Neural cell (in vitro differentiated cells): ENCODE results near the gene TFCP2L1. TPM values are rescaled to one million over a fixed set of nuclear protein-coding genes. Genes with fewer than 3 reads are reported as not detected.

ENCODE experiments used
- H2AFZ ChIP-seq: fragments of 200-600, 300-800 bp; sonication (generic), shearing (Covaris generic); 2 replicates; pipeline ENCODE4 v1.6.0; 2014; ENCODE audit warnings: low read depth, mild to moderate bottlenecking, antibody characterized with exemption, low read length, moderate library complexity
- H3F3A ChIP-seq: fragments of 200-600 bp; shearing (Covaris generic); 2 replicates; pipeline ENCODE4 v1.6.1; 2016; ENCODE audit warnings: mild to moderate bottlenecking, moderate library complexity, mixed read lengths, antibody characterized with exemption, low read length; ENCODE audit not compliant: insufficient read depth, poor library complexity, severe bottlenecking
- H3K27ac ChIP-seq: fragments of 200-600, 300-800 bp; sonication (generic), shearing (Covaris generic); 2 replicates; pipeline ENCODE4 v1.5.1; 2014; ENCODE audit warnings: mild to moderate bottlenecking, low read length, moderate library complexity
- H3K27me3 ChIP-seq: fragments of 300-800, 200-600 bp; sonication (generic), shearing (Covaris generic); 2 replicates; pipeline ENCODE4 v1.6.0; 2014; ENCODE audit warnings: mild to moderate bottlenecking, low read depth, low read length, moderate library complexity; ENCODE audit not compliant: insufficient read depth
- H3K36me3 ChIP-seq: fragments of 300-800, 200-600 bp; sonication (generic), shearing (Covaris generic); 2 replicates; pipeline ENCODE4 v1.5.1; 2014; ENCODE audit warnings: mild to moderate bottlenecking, antibody characterized with exemption, low read length, moderate library complexity; ENCODE audit not compliant: insufficient read depth
- H3K4me2 ChIP-seq: fragments of 300-800, 200-600 bp; sonication (generic), shearing (Covaris generic); 2 replicates; pipeline ENCODE4 v1.6.0; 2014; ENCODE audit warnings: mild to moderate bottlenecking, low read length
- H3K4me3 ChIP-seq: fragments of 300-800, 200-600 bp; sonication (generic), shearing (Covaris generic); 2 replicates; pipeline ENCODE4 v1.5.1; 2014; ENCODE audit warnings: mild to moderate bottlenecking, low read length, moderate library complexity
- H3K79me2 ChIP-seq: fragments of 200-600 bp; shearing (Covaris generic); replicated peaks from 2 replicates; pipeline ENCODE4 v1.6.0; 2014; ENCODE audit warnings: mild to moderate bottlenecking, low read length, moderate library complexity; ENCODE audit not compliant: insufficient read depth
- H3K9ac ChIP-seq: fragments of 300-800, 200-600 bp; sonication (generic), shearing (Covaris generic); 2 replicates; pipeline ENCODE4 v1.6.1; 2016; ENCODE audit warnings: mild to moderate bottlenecking, low read length, mixed read lengths
- H3K9me2 ChIP-seq: fragments of 200-600 bp; shearing (Covaris generic); 2 replicates; pipeline ENCODE4 v1.6.1; 2016; ENCODE audit warnings: mild to moderate bottlenecking, low read length, mixed read lengths; ENCODE audit not compliant: insufficient read depth
- H3K9me3 ChIP-seq: fragments of 200-600, 300-800 bp; sonication (generic), shearing (Covaris generic); 2 replicates; pipeline ENCODE4 v1.6.1; 2016; ENCODE audit warnings: mild to moderate bottlenecking, mixed run types, low read length, moderate library complexity, mixed read lengths
- H4K20me1 ChIP-seq: fragments of 200-600 bp; shearing (Covaris generic); 2 replicates; pipeline ENCODE4 v1.6.1; 2016; ENCODE audit warnings: mild to moderate bottlenecking, mixed run types; ENCODE audit not compliant: insufficient read depth
- EP300 ChIP-seq: fragments of 450-650 bp; conservative IDR thresholded peaks from 2 replicates; pipeline ENCODE4 v1.6.1; 2014; ENCODE audit warnings: antibody characterized with exemption, mild to moderate bottlenecking, moderate library complexity; ENCODE audit not compliant: poor library complexity, severe bottlenecking
- EZH2 ChIP-seq: fragments of 200-600, 300-800 bp; shearing (Covaris generic), sonication (generic); IDR thresholded peaks from 2 replicates; pipeline ENCODE4 v1.6.1; 2014; ENCODE audit warnings: antibody characterized with exemption, low read length, borderline replicate concordance, mild to moderate bottlenecking; ENCODE audit not compliant: insufficient read depth, poor library complexity, severe bottlenecking
- MXI1 ChIP-seq: fragments of 450-650 bp; conservative IDR thresholded peaks from 2 replicates; pipeline ENCODE4 v1.6.1; 2014; ENCODE audit warnings: antibody characterized with exemption, mild to moderate bottlenecking; ENCODE audit not compliant: poor library complexity, severe bottlenecking
- POLR2AphosphoS5 ChIP-seq: IDR thresholded peaks from 2 replicates; pipeline ENCODE4 v1.6.1; 2012
- RAD21 ChIP-seq: fragments of 450-650 bp; conservative IDR thresholded peaks from 2 replicates; pipeline ENCODE4 v1.6.1; 2014; ENCODE audit warnings: antibody characterized with exemption, mild to moderate bottlenecking, moderate library complexity
- SMC3 ChIP-seq: fragments of 450-650 bp; conservative IDR thresholded peaks from 2 replicates; pipeline ENCODE4 v1.6.1; 2014; ENCODE audit warnings: antibody characterized with exemption, mild to moderate bottlenecking, moderate library complexity; ENCODE audit not compliant: poor library complexity
- TAF1 ChIP-seq: IDR thresholded peaks from 2 replicates; pipeline ENCODE4 v1.6.1; 2012; ENCODE audit warnings: low read depth
- polyA plus RNA-seq: library from polyadenylated mRNA; depleted of rRNA; stranded (reverse); fragments of >200 nt; gene quantifications from 2 replicates; pipeline ENCODE4 v1.2.3, GENCODE V29; 2014
- TF ChIP-seq, protein P1 (sequence below): fragments of 450-650 bp; IDR thresholded peaks from 2 replicates; pipeline ENCODE4 v1.5.1; 2014; ENCODE audit warnings: antibody characterized with exemption, mild to moderate bottlenecking, moderate library complexity; ENCODE audit not compliant: poor library complexity, severe bottlenecking
- TF ChIP-seq, protein P2 (sequence below): IDR thresholded peaks from 2 replicates; pipeline ENCODE4 v1.6.1; 2012; ENCODE audit warnings: borderline replicate concordance

The TFCP2L1 gene
- polyA plus RNA-seq, 1 donor from 2014 or later = 0.04 TPM

DNA sequence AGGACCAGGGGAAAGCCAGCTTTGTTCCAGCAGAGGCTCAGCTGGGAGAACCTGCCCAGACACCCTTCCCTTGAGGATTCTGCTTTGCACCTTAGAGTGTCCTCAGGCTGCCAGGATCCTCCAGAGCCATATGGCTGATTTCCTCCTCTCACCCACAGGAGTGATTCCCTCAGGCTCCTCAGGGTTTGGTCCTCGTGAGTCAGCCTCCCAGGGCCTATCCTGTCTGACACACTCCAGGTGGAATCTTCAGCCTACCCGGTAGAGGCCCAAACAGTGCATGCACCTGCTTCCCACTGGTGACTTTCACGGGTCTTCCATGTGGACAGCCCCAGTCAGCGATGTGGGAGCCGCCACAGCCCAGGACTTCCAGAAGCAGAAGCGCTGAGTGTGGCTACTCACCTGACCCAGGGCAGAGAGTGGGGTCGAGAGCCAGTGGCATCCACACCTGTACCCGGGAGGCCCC, 73.3 kb downstream of the TFCP2L1 start:
- Histone ChIP-seq H3K9me3 (no peaks in the 10 kb centered on the region), H3K9me2 (no peaks in the 10 kb centered on the region), H3K9ac (no peak overlapping the region), H3K36me3 (no peaks in the 10 kb centered on the region), H4K20me1 (no peaks in the 10 kb centered on the region), H3K4me3 (no peak overlapping the region), H3K79me2 (no peaks in the 10 kb centered on the region), H3K4me2 (no peak overlapping the region), H3F3A (no peaks in the 10 kb centered on the region), H3K27me3 (no peaks in the 10 kb centered on the region), H2AFZ (no peak overlapping the region), H3K27ac (no peak overlapping the region)
- TF ChIP-seq TAF1 (no peak), SMC3 (no peak)

DNA sequence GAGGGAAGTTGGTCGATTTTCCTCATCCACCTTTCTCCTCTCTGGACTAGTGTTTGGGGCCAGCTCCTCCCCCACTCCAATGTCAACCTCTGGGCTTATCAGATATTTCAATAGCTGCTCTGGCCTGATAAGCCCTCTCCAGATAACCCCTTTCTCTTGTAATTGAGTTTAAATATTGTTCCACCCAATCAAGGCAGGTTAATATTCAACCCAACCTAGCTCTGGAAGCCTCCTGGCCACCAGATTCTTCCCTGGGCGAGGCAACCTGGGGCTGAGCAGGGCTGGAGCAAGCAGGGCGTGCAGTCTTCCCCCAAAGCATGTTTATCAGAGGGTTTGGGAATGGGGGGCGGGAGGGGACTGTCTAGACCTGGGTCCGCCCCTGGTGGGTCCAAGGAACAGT, 73.8 kb downstream of the TFCP2L1 start:
- TF ChIP-seq RAD21 = no peak
- no peak for TF ChIP-seq POLR2AphosphoS5
- TF ChIP-seq SMC3 = no peak
- Histone ChIP-seq H3K36me3 (no peaks in the 10 kb centered on the region), H3K9me3 (no peaks in the 10 kb centered on the region), H3K4me3 (no peak overlapping the region), H3K79me2 (no peaks in the 10 kb centered on the region), H2AFZ (no peak overlapping the region), H3K4me2 (no peak overlapping the region), H3K9me2 (no peaks in the 10 kb centered on the region), H3K27me3 (no peaks in the 10 kb centered on the region), H3F3A (no peaks in the 10 kb centered on the region), H3K27ac (no peak overlapping the region), H4K20me1 (no peaks in the 10 kb centered on the region), H3K9ac (no peak overlapping the region)

DNA sequence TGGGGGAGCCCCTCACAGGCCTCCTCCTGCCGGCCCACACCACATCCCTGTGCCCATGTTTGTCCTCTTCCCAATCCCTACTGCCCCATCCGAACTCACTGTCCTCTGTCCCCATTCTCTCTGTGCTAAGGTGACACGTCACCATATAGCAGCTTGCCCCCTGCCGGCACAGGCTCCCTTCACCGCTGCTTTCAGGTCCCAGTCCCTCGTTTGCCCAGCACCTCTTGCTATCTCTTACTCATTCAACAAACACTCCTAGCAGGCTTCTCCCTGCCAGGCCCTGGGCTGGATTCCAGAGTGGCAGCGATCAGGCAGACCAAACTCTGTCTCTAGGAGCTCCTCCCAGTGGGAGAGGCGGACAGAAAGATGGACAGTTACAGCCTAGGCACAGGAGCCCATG, 74.3 kb downstream of the TFCP2L1 start:
- H3K79me2 ChIP-seq = no peaks in the 10 kb centered on the region
- H3K4me3 ChIP-seq = no peak overlapping the region

More for the DNA sequence above, 74.3 kb downstream of the TFCP2L1 start:
- no peaks in the 10 kb centered on the region for H3K36me3 ChIP-seq
- no peaks in the 10 kb centered on the region for H3K27me3 ChIP-seq
- no peak for TF ChIP-seq POLR2AphosphoS5
- TF ChIP-seq, protein P1, sequence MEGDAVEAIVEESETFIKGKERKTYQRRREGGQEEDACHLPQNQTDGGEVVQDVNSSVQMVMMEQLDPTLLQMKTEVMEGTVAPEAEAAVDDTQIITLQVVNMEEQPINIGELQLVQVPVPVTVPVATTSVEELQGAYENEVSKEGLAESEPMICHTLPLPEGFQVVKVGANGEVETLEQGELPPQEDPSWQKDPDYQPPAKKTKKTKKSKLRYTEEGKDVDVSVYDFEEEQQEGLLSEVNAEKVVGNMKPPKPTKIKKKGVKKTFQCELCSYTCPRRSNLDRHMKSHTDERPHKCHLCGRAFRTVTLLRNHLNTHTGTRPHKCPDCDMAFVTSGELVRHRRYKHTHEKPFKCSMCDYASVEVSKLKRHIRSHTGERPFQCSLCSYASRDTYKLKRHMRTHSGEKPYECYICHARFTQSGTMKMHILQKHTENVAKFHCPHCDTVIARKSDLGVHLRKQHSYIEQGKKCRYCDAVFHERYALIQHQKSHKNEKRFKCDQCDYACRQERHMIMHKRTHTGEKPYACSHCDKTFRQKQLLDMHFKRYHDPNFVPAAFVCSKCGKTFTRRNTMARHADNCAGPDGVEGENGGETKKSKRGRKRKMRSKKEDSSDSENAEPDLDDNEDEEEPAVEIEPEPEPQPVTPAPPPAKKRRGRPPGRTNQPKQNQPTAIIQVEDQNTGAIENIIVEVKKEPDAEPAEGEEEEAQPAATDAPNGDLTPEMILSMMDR = no peak
- TF ChIP-seq TAF1 = no peak
- no peak for TF ChIP-seq MXI1
- no peak for TF ChIP-seq SMC3
- no peak for TF ChIP-seq EP300
- TF ChIP-seq, protein P2, sequence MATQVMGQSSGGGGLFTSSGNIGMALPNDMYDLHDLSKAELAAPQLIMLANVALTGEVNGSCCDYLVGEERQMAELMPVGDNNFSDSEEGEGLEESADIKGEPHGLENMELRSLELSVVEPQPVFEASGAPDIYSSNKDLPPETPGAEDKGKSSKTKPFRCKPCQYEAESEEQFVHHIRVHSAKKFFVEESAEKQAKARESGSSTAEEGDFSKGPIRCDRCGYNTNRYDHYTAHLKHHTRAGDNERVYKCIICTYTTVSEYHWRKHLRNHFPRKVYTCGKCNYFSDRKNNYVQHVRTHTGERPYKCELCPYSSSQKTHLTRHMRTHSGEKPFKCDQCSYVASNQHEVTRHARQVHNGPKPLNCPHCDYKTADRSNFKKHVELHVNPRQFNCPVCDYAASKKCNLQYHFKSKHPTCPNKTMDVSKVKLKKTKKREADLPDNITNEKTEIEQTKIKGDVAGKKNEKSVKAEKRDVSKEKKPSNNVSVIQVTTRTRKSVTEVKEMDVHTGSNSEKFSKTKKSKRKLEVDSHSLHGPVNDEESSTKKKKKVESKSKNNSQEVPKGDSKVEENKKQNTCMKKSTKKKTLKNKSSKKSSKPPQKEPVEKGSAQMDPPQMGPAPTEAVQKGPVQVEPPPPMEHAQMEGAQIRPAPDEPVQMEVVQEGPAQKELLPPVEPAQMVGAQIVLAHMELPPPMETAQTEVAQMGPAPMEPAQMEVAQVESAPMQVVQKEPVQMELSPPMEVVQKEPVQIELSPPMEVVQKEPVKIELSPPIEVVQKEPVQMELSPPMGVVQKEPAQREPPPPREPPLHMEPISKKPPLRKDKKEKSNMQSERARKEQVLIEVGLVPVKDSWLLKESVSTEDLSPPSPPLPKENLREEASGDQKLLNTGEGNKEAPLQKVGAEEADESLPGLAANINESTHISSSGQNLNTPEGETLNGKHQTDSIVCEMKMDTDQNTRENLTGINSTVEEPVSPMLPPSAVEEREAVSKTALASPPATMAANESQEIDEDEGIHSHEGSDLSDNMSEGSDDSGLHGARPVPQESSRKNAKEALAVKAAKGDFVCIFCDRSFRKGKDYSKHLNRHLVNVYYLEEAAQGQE = no peak
- no peak for TF ChIP-seq RAD21
- TF ChIP-seq EZH2 = no peak
- H3F3A ChIP-seq = no peaks in the 10 kb centered on the region
- no peak overlapping the region for H2AFZ ChIP-seq
- H4K20me1 ChIP-seq = no peaks in the 10 kb centered on the region
- H3K4me2 ChIP-seq = no peak overlapping the region
- no peak overlapping the region for H3K27ac ChIP-seq
- no peaks in the 10 kb centered on the region for H3K9me2 ChIP-seq
- no peak overlapping the region for H3K9ac ChIP-seq
- H3K9me3 ChIP-seq = no peaks in the 10 kb centered on the region
